Mesendoderm (in vitro differentiated cells): Measurements from ENCODE around the gene PPFIBP2.

ENCODE experiments used
- DNase-seq: peaks from one replicate; pipeline ENCODE4 v3.0.0; 2013
- H2AK5ac ChIP-seq: 2 replicates; pipeline ENCODE4 v1.6.1; 2013; ENCODE audit warnings: low read length, inconsistent platforms
- H2BK120ac ChIP-seq: 2 replicates; pipeline ENCODE4 v1.6.1; 2013; ENCODE audit warnings: low read depth, mild to moderate bottlenecking, low read length, moderate library complexity, mixed read lengths
- H2BK15ac ChIP-seq: replicated peaks from 2 replicates; pipeline ENCODE4 v1.6.1; 2013; ENCODE audit warnings: low read depth, mild to moderate bottlenecking, moderate library complexity
- H2BK5ac ChIP-seq: 2 replicates; pipeline ENCODE4 v1.6.1; 2013; ENCODE audit warnings: low read length, inconsistent platforms
- H3K18ac ChIP-seq: 2 replicates; pipeline ENCODE4 v1.6.1; 2013; ENCODE audit warnings: mild to moderate bottlenecking, low read length, mixed read lengths
- H3K23ac ChIP-seq: one replicate; pipeline ENCODE4 v1.6.1; 2013; ENCODE audit warnings: low read length
- H3K27ac ChIP-seq: 2 replicates; pipeline ENCODE4 v1.5.1; 2013; ENCODE audit warnings: low read depth, mild to moderate bottlenecking, inconsistent platforms, low read length, moderate library complexity
- H3K27me3 ChIP-seq: 2 replicates; pipeline ENCODE4 v1.6.1; 2013; ENCODE audit warnings: low read length, control low read depth, mild to moderate bottlenecking, inconsistent platforms; ENCODE audit not compliant: insufficient read depth, poor library complexity
- H3K36me3 ChIP-seq: 2 replicates; pipeline ENCODE4 v1.6.1; 2013; ENCODE audit warnings: low read length, inconsistent platforms; ENCODE audit not compliant: control insufficient read depth, insufficient read depth
- H3K4ac ChIP-seq: one replicate; pipeline ENCODE4 v1.6.1; 2013; ENCODE audit warnings: low read depth, mild to moderate bottlenecking, low read length, moderate library complexity
- H3K4me1 ChIP-seq: 2 replicates; pipeline ENCODE4 v1.6.1; 2013; ENCODE audit warnings: low read depth, low read length, inconsistent platforms; ENCODE audit not compliant: control insufficient read depth
- H3K4me2 ChIP-seq: 2 replicates; pipeline ENCODE4 v1.6.1; 2013; ENCODE audit warnings: low read length
- H3K4me3 ChIP-seq: 2 replicates; pipeline ENCODE4 v1.5.1; 2013; ENCODE audit warnings: mild to moderate bottlenecking, low read length
- H3K56ac ChIP-seq: one replicate; pipeline ENCODE4 v1.6.1; 2013; ENCODE audit warnings: low read length
- H3K79me1 ChIP-seq: 2 replicates; pipeline ENCODE4 v1.6.1; 2013; ENCODE audit warnings: low read length, inconsistent platforms
- H3K79me2 ChIP-seq: 2 replicates; pipeline ENCODE4 v1.6.1; 2013; ENCODE audit warnings: mild to moderate bottlenecking, low read length; ENCODE audit not compliant: control insufficient read depth, insufficient read depth
- H3K9ac ChIP-seq: 2 replicates; pipeline ENCODE4 v1.6.1; 2013; ENCODE audit warnings: low read length, inconsistent platforms
- H4K5ac ChIP-seq: one replicate; pipeline ENCODE4 v1.6.1; 2013; ENCODE audit warnings: low read length
- H4K8ac ChIP-seq: one replicate; pipeline ENCODE4 v1.6.1; 2013; ENCODE audit warnings: low read depth, mild to moderate bottlenecking, control low read depth, low read length, moderate library complexity
- WGBS: extraction: QIAGEN DNeasy Blood & Tissue Kit; methylation state at CpG from one replicate; pipeline ENCODE4 v1.1.7; 2013; ENCODE audit warnings: low lambda C conversion rate, missing lambda C conversion rate; ENCODE audit not compliant: insufficient coverage; ENCODE audit errors: extremely low coverage; 5-methylcytosine and 5-hydroxymethylcytosine counted together

The PPFIBP2 gene

GRCh38 chr11:7595951-7596350 lies 82.2 kb downstream of the PPFIBP2 start:
- no peak overlapping the region for H4K5ac ChIP-seq
- H3K36me3 ChIP-seq, result no peaks in the 10 kb centered on the region
- H3K79me2 ChIP-seq, result no peaks in the 10 kb centered on the region
- no peak for DNase-seq
- no peak overlapping the region for H3K4ac ChIP-seq
- no peak overlapping the region for H3K4me2 ChIP-seq
- no peaks in the 10 kb centered on the region for H3K79me1 ChIP-seq
- H3K4me1 ChIP-seq, result peaks cover 16% of the 10 kb centered on the region
- H2BK5ac ChIP-seq, result no peak overlapping the region
- no peak overlapping the region for H3K23ac ChIP-seq
- H3K9ac ChIP-seq, result no peak overlapping the region
- H2BK15ac ChIP-seq, result no peak overlapping the region
- H3K56ac ChIP-seq, result no peak overlapping the region
- H3K4me3 ChIP-seq, result no peak overlapping the region
- no peak overlapping the region for H4K8ac ChIP-seq
- no peaks in the 10 kb centered on the region for H3K27me3 ChIP-seq
- no peak overlapping the region for H3K27ac ChIP-seq
- no peak overlapping the region for H2BK120ac ChIP-seq
- no CpG with 5 or more reads among the region's 2 CpGs for WGBS
- H2AK5ac ChIP-seq, result no peak overlapping the region
- no peak overlapping the region for H3K18ac ChIP-seq

- H3K79me2 ChIP-seq, result no peaks in the 10 kb centered on the region
- no peak overlapping the region for H3K4me3 ChIP-seq
- H4K5ac ChIP-seq, result no peak overlapping the region
- no peaks in the 10 kb centered on the region for H3K79me1 ChIP-seq
- no peak overlapping the region for H3K56ac ChIP-seq
- H2AK5ac ChIP-seq, result no peak overlapping the region
- no peak overlapping the region for H3K23ac ChIP-seq
- no peak overlapping the region for H2BK120ac ChIP-seq
- WGBS, result no CpG with 5 or more reads among the region's 5 CpGs
- no peak overlapping the region for H2BK15ac ChIP-seq
- peaks cover 18% of the 10 kb centered on the region for H3K4me1 ChIP-seq
- no peak overlapping the region for H3K4me2 ChIP-seq
- H3K27me3 ChIP-seq, result no peaks in the 10 kb centered on the region
- H3K4ac ChIP-seq, result no peak overlapping the region
- no peak overlapping the region for H4K8ac ChIP-seq
- no peak overlapping the region for H3K27ac ChIP-seq
- no peak overlapping the region for H3K9ac ChIP-seq
- DNase-seq, result no peak
- H3K18ac ChIP-seq, result no peak overlapping the region
- H3K36me3 ChIP-seq, result no peaks in the 10 kb centered on the region
- H2BK5ac ChIP-seq, result no peak overlapping the region
These were observed 83.2 kb downstream of the PPFIBP2 start for GRCh38 chr11:7596975-7597391.

GRCh38 chr11:7597620-7598019 lies 83.8 kb downstream of the PPFIBP2 start:
- Histone ChIP-seq H3K27me3 (no peaks in the 10 kb centered on the region), H3K56ac (no peak overlapping the region), H3K36me3 (no peaks in the 10 kb centered on the region), H2BK120ac (no peak overlapping the region), H3K4me3 (no peak overlapping the region), H3K79me1 (no peaks in the 10 kb centered on the region), H3K27ac (no peak overlapping the region), H4K8ac (no peak overlapping the region), H3K23ac (no peak overlapping the region), H2BK5ac (no peak overlapping the region), H3K4ac (peak overlapping the region; percentile 48), H4K5ac (no peak overlapping the region), H3K18ac (no peak overlapping the region), H3K79me2 (no peaks in the 10 kb centered on the region), H3K4me2 (no peak overlapping the region), H2AK5ac (no peak overlapping the region), H3K9ac (no peak overlapping the region), H3K4me1 (peaks cover 18% of the 10 kb centered on the region), H2BK15ac (no peak overlapping the region)
- DNase-seq, result no peak
- no CpG with 5 or more reads among the region's 8 CpGs for WGBS

GRCh38 chr11:7599209-7599608 lies 85.4 kb downstream of the PPFIBP2 start:
- Histone ChIP-seq H3K18ac (no peak overlapping the region), H4K8ac (no peak overlapping the region), H4K5ac (no peak overlapping the region), H3K27ac (no peak overlapping the region), H3K36me3 (no peaks in the 10 kb centered on the region), H2AK5ac (no peak overlapping the region), H3K79me2 (no peaks in the 10 kb centered on the region), H3K4ac (no peak overlapping the region), H3K4me3 (no peak overlapping the region), H3K27me3 (no peaks in the 10 kb centered on the region), H3K4me2 (no peak overlapping the region), H3K79me1 (no peaks in the 10 kb centered on the region), H2BK120ac (no peak overlapping the region), H3K9ac (no peak overlapping the region), H3K56ac (peak overlapping the region; percentile 69), H3K23ac (no peak overlapping the region), H2BK5ac (no peak overlapping the region), H3K4me1 (peaks cover 24% of the 10 kb centered on the region), H2BK15ac (no peak overlapping the region)
- DNase-seq, result no peak
- no CpG with 5 or more reads among the region's 2 CpGs for WGBS

- DNase-seq, result peak; percentile 96
- H3K9ac ChIP-seq, result peak overlapping the region; percentile 0
- no peak overlapping the region for H2BK15ac ChIP-seq
- H2BK120ac ChIP-seq, result peak overlapping the region; percentile 5
- peak overlapping the region; percentile 46 for H2AK5ac ChIP-seq
- H2BK5ac ChIP-seq, result peak overlapping the region; percentile 95
- H3K27ac ChIP-seq, result peak overlapping the region; percentile 79
- WGBS, result no CpG with 5 or more reads among the region's 6 CpGs
- H3K79me2 ChIP-seq, result no peaks in the 10 kb centered on the region
- H3K56ac ChIP-seq, result peak overlapping the region; percentile 47
- no peak overlapping the region for H4K5ac ChIP-seq
- H3K4ac ChIP-seq, result peak overlapping the region; percentile 71
- no peak overlapping the region for H3K4me3 ChIP-seq
- no peak overlapping the region for H3K23ac ChIP-seq
- H3K79me1 ChIP-seq, result no peaks in the 10 kb centered on the region
- peaks cover 26% of the 10 kb centered on the region for H3K4me1 ChIP-seq
- H3K18ac ChIP-seq, result peak overlapping the region; percentile 81
- no peak overlapping the region for H3K4me2 ChIP-seq
- H3K36me3 ChIP-seq, result no peaks in the 10 kb centered on the region
- H3K27me3 ChIP-seq, result no peaks in the 10 kb centered on the region
- H4K8ac ChIP-seq, result no peak overlapping the region
These were observed 86.5 kb downstream of the PPFIBP2 start for GRCh38 chr11:7600205-7600775.
